ENCODE measurements around the gene LGALS3.

- TF ChIP-seq CTCF (IDR thresholded peaks at IDR 0.05; ENCODE audit: insufficient read depth, low read length, poor library complexity, severe bottlenecking), result no peak
- TF ChIP-seq EZH2phosphoT487 (conservative IDR thresholded peaks at IDR 0.05; ENCODE audit: low read length), result no peak
These were observed 21.1 kb upstream of the LGALS3 start for GRCh38 chr14:55107766-55108554.

Measured in SU-DHL-6 (cell line).